HL-60/S4 (cell line): Measurements from ENCODE around the gene ZNF516.

Experiments
- in situ Hi-C: fragments of 300-500 bp; cut with MboI; formaldehyde crosslinking; loops from 2 replicates; pipeline ENCODE4 v1.14.3; 2022; ENCODE audit warnings: low sequenced_read_pairs

Gene ZNF516

GRCh38 chr18:76405681-76406356 is 89.2 kb downstream of the ZNF516 start:
- in situ Hi-C loops: no loop called here

- in situ Hi-C loops: no loop called here
Observed at GRCh38 chr18:76405280-76405679, 89.8 kb downstream of the ZNF516 start.

GRCh38 chr18:76404345-76404831 is 90.7 kb downstream of the ZNF516 start:
- in situ Hi-C loops: no loop called here

GRCh38 chr18:76402026-76402990 is 92.7 kb downstream of the ZNF516 start:
- in situ Hi-C loops: no loop called here

- in situ Hi-C loops: no loop called here
Observed at GRCh38 chr18:76401498-76401897, 93.5 kb downstream of the ZNF516 start.

GRCh38 chr18:76399613-76400391 is 95.2 kb downstream of the ZNF516 start:
- in situ Hi-C loops: no loop called here

- in situ Hi-C loops: no loop called here
Observed at GRCh38 chr18:76398896-76399612, 96.0 kb downstream of the ZNF516 start.

- in situ Hi-C loops: no loop called here
Observed at GRCh38 chr18:76398295-76398694, 96.7 kb downstream of the ZNF516 start.

GRCh38 chr18:76397631-76398030 is 97.4 kb downstream of the ZNF516 start:
- in situ Hi-C loops: no loop called here

GRCh38 chr18:76396792-76397191 is 98.2 kb downstream of the ZNF516 start:
- in situ Hi-C loops: no loop called here

GRCh38 chr18:76395609-76396008 is 99.4 kb downstream of the ZNF516 start:
- in situ Hi-C loops: no loop called here

GRCh38 chr18:76394780-76395476 is 100.1 kb downstream of the ZNF516 start:
- in situ Hi-C loops: no loop called here

GRCh38 chr18:76392349-76392748 is 102.7 kb downstream of the ZNF516 start:
- in situ Hi-C loops: no loop called here

- in situ Hi-C loops: no loop called here
Observed at GRCh38 chr18:76391746-76392145, 103.3 kb downstream of the ZNF516 start.

- in situ Hi-C loops: no loop called here
Observed at GRCh38 chr18:76391038-76391437, 104.0 kb downstream of the ZNF516 start.

GRCh38 chr18:76390452-76391035 is 104.5 kb downstream of the ZNF516 start:
- in situ Hi-C loops: no loop called here

- in situ Hi-C loops: no loop called here
Observed at GRCh38 chr18:76389716-76390115, 105.3 kb downstream of the ZNF516 start.

GRCh38 chr18:76388891-76389423 is 106.1 kb downstream of the ZNF516 start:
- in situ Hi-C loops: no loop called here

GRCh38 chr18:76388261-76388660 is 106.8 kb downstream of the ZNF516 start:
- in situ Hi-C loops: no loop called here
